SU-DHL-6 (cell line): ENCODE measurements around the gene CCDC170.

Experiments
- EZH2phosphoT487 ChIP-seq: fragments of 200-600 bp; sonication (generic), shearing (Covaris generic); conservative IDR thresholded peaks from 2 replicates; pipeline ENCODE4 v1.6.1; 2018; ENCODE audit warnings: mild to moderate bottlenecking, antibody characterized with exemption, low read length, moderate library complexity, mixed read lengths
- TF ChIP-seq, protein P1 (sequence below): fragments of 200-600 bp; sonication (generic); IDR thresholded peaks from one replicate; pipeline ENCODE4 v1.5.1; 2017; ENCODE audit warnings: antibody characterized with exemption, mild to moderate bottlenecking, low read length, moderate library complexity; ENCODE audit not compliant: insufficient read depth, poor library complexity, severe bottlenecking

DNA sequence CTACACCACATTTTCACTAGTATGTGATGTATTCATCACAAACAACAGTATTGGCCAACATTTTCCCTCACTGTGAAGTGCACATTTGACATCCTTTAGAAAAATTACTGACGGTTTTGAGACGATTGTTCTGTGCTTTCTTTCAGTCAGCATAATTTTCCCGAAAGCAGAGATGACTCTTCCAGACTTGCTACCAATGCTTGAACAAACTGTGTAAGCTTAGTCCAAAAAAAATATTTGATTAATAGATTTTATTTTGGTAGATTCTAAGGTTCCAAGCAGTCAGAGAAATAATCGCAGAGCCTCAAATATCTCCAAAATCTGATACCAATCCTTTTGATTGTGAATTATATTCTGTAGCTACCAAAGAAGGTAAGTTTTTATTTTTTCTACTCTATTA, 162.6 kb downstream of the CCDC170 start:
- TF ChIP-seq, protein P1, sequence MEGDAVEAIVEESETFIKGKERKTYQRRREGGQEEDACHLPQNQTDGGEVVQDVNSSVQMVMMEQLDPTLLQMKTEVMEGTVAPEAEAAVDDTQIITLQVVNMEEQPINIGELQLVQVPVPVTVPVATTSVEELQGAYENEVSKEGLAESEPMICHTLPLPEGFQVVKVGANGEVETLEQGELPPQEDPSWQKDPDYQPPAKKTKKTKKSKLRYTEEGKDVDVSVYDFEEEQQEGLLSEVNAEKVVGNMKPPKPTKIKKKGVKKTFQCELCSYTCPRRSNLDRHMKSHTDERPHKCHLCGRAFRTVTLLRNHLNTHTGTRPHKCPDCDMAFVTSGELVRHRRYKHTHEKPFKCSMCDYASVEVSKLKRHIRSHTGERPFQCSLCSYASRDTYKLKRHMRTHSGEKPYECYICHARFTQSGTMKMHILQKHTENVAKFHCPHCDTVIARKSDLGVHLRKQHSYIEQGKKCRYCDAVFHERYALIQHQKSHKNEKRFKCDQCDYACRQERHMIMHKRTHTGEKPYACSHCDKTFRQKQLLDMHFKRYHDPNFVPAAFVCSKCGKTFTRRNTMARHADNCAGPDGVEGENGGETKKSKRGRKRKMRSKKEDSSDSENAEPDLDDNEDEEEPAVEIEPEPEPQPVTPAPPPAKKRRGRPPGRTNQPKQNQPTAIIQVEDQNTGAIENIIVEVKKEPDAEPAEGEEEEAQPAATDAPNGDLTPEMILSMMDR, result no peak
- no peak for TF ChIP-seq EZH2phosphoT487
